ENCODE data around the gene ZDHHC18.

- TF ChIP-seq CTCF (IDR thresholded peaks at IDR 0.05) (no peak), POLR2A (IDR thresholded peaks at IDR 0.05) (no peak)
Measured at GRCh38 chr1:26853600-26853999, 27.1 kb downstream of the ZDHHC18 start.
